NK-92 (cell line): ENCODE data around the gene PRPS1.
"Not testable (repeated sequence)": the region's sequence is repeated elsewhere in the genome, so short reads cannot be mapped to it uniquely, and the experiment has no call there.

ENCODE experiments used
- DNase-seq: peaks from one replicate; lab custom pipeline; 2025; ENCODE audit not compliant: unreplicated experiment; lab: John Stamatoyannopoulos, UW

The PRPS1 gene

GRCh38 chrX:107629540-107629909 is 1.2 kb downstream of the PRPS1 start:
- no peak for DNase-seq

GRCh38 chrX:107630031-107630689 is 1.9 kb downstream of the PRPS1 start:
- no peak for DNase-seq

GRCh38 chrX:107632346-107632745 is 4.0 kb downstream of the PRPS1 start:
- DNase-seq = no peak

- no peak for DNase-seq
Measured at GRCh38 chrX:107646735-107647134, 18.4 kb downstream of the PRPS1 start.

GRCh38 chrX:107648332-107648731 is 20.0 kb downstream of the PRPS1 start:
- no peak for DNase-seq

- no peak for DNase-seq
Measured at GRCh38 chrX:107654566-107654871, 26.2 kb downstream of the PRPS1 start.

- DNase-seq = no peak
Measured at GRCh38 chrX:107654872-107655761, 26.8 kb downstream of the PRPS1 start.

GRCh38 chrX:107656978-107657377 is 28.7 kb downstream of the PRPS1 start:
- no peak for DNase-seq

GRCh38 chrX:107658660-107659059 is 30.4 kb downstream of the PRPS1 start:
- DNase-seq = no peak

- no peak for DNase-seq
Measured at GRCh38 chrX:107659286-107659685, 31.0 kb downstream of the PRPS1 start.

- no peak for DNase-seq
Measured at GRCh38 chrX:107659768-107660167, 31.5 kb downstream of the PRPS1 start.

GRCh38 chrX:107662145-107662544 is 33.8 kb downstream of the PRPS1 start:
- DNase-seq = no peak

GRCh38 chrX:107662824-107663223 is 34.5 kb downstream of the PRPS1 start:
- no peak for DNase-seq

GRCh38 chrX:107666931-107667330 is 38.6 kb downstream of the PRPS1 start:
- DNase-seq = no peak

GRCh38 chrX:107667426-107667825 is 39.1 kb downstream of the PRPS1 start:
- DNase-seq = no peak

- DNase-seq = not testable (repeated sequence)
Measured at GRCh38 chrX:107668710-107669109, 40.4 kb downstream of the PRPS1 start.

GRCh38 chrX:107669261-107669660 is 41.0 kb downstream of the PRPS1 start:
- DNase-seq = no peak

- DNase-seq = no peak
Measured at GRCh38 chrX:107669885-107670628, 41.7 kb downstream of the PRPS1 start.

GRCh38 chrX:107671256-107671655 is 42.9 kb downstream of the PRPS1 start:
- not testable (repeated sequence) for DNase-seq

GRCh38 chrX:107672955-107673378 is 44.7 kb downstream of the PRPS1 start:
- DNase-seq = peak; percentile 3

GRCh38 chrX:107673431-107673830 is 45.1 kb downstream of the PRPS1 start:
- DNase-seq = no peak
